T-helper 22 cell (primary cell): ENCODE results near the gene GPR156.
"Not testable (repeated sequence)": the region's sequence is repeated elsewhere in the genome, so short reads cannot be mapped to it uniquely, and the experiment has no call there.

Experiments
- DNase-seq: peaks from one replicate; pipeline ENCODE4 v3.0.0-alpha.2; 2020; ENCODE audit warnings: low read depth

GPR156 gene

DNA sequence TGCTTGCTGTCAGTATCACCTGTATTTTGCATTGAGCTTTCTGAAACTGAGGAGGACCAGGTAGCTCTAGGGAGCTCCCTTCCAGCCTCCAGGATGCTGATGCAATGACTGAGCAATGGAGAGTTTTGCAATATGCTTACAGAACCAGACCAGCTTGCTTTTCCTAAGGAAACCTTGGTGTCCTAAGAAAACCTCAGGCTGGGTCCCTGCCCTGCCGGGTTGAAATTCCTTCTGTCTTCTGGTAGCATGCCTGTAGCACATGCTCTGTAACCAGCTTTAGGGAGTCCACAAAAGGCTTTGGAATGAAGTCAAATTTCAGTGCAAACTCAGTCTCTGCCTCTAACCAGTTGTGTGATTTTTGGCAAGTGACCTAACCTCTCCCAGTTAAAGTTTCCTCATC, 125.0 kb downstream of the GPR156 start:
- no peak for DNase-seq

DNA sequence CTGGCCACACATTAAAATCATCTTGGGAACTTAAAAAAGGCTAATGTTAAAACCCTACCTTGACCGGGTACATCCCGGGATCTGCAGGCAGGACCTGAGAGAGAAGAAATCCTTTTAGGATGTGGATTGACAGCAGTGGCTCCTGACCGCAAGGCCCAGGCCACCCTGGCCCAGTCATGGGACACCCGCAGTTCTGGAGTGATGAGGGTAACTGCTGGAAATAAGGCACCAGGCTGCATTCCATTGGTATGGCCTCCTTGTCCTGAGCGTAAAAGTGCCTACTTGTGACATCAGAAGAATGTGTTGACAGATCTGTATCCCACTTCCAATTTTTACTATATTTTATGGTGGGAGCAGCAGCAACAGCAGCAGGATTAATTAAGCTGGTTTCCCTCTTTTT, 127.3 kb downstream of the GPR156 start:
- DNase-seq: no peak

DNA sequence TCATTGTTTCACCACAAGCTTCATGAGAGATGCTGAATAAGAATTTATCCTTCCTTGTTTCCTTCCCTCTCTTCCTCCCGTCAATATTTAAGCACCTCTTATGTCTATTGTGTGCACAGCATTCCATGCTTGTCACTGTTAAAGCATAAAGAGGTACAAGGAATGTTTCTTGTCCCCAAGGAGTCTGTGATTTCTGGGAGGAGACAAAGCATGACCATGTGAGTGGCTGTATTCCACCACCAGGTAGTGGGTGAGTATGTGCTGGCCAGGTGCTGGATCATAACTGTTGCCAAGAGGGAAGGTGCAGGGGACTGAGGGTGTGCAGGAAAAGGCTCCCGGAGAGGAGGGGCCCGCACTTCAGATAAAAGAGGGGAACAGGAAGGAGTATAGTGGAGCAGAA, 127.9 kb downstream of the GPR156 start:
- DNase-seq: no peak

DNA sequence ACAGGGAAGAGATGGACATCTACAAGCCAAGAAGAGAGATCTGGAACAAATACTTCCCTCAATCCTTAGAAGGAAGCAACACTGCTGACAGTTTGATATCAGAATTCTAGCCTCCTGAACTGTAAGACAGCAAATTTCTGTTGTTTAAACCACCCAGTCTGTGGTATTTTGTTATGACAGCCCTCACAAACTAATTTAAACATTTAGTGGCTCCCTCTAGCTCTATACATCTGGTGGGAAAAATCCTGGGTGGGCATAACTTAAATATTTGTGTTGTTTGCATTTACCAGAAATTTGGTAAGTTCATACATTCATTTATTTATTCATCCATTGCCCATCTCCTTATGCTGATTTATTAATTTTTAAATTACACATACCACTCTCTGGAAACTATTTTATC, 128.3 kb downstream of the GPR156 start:
- no peak for DNase-seq

DNA sequence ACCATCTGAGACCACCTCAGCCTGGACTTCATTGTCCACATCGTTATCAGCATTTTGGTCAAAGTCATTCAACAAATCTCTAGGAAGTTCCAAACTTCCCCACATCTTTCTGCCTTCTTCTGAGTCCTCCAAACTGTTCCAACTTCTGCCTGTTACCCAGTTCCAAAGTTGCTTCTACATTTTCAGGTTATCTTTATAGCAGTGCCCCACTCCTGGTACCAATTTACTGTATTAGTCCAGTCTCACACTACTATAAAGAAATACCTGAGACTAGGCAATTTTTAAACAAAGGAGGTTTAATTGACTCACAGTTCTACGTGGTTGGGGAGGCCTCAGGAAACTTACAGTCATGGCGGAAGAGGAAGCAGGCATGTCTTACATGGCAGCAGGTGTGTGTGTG, 129.3 kb downstream of the GPR156 start:
- DNase-seq: not testable (repeated sequence)

DNA sequence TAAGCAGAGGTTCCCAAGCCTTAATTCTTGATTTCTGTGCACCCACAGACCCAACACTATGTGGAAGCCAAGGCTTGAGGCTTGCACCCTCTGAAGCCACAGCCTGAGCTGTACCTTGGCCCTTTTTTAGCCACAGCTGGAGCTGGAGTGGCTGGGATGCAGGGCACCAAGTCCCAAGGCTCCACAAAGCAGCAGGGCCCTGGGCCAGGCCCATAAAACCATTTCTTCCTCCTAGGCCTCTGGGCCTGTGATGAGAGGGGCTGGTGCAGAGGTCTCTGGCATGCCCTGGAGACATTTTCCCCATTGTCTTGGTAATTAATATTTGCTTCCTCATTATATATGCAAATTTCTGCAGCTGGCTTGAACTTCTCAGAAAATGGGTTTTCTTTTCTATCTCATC, 129.9 kb downstream of the GPR156 start:
- DNase-seq: no peak

DNA sequence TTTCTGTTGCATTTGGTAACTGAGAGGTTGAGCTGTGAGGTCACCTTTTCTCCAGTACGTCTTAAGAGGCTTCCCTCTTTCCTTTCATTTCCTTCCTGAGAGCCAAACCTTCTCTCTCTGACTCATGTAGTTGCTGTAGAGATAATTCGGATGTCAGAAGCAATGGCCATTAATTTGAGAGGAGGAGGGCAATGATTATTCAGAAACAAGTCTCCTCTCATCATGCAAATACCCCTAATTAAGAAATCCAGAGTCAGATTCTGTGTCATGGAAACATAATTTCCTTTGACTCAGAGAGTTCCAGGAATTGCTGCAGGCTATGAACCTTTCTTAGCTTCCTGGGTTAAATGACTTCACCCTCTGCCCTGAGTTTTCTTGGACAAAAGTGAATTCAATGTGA, 131.7 kb downstream of the GPR156 start:
- DNase-seq: no peak

DNA sequence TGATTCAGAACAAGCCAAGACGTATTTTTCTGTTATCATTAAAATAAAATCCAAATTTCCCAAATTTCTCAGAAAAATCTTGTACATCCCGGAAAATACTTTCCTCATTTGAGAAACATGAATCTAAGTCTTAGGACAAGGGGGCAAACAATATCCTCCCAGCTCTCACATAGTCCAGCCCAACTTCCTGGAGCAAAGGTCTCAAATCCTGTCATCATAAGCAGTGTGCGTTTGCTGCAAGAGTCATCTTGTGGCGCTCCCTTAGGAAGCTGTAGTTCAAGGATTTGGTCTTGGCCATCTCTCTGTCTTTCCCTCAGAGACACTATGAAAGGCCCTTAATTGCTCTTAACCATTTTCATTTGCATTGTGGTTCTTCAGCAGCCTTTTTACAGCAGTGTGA, 133.2 kb downstream of the GPR156 start:
- DNase-seq: no peak

DNA sequence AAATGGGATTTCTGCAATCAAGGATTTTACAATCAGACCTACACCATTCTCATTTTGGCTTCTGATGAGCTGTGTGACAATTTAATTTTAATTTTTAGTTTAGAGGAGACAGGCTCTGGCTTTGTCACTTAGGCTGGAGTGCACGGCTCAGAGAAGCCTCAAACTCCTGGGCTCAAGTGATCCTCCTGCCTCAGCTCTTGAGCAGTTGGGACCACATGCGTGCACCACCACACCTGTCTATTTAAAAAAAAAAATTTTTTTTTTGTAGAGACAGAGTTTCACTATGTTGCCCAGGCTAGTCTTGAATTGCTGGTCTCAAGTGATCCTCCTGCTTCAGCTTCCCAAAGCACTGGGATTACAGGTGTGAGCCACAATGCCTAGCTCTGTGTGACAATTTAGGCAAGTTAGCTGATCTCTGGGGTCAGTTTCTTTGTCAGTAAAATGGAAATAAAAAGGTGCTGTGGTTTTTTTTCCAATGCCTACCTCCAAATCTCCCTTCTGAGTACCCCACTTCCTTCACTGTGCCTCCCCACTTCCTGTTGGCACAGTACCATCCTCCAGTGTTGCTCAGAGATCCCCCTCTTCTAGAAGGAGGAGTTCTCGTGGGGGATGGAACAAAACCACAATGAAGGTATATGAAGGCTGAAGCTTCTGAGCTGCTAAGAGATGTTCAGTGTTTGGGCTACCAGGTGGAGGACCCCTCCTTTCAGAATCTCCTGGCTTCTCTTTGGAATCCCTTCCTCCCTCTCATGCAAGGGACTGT, 136.7 kb downstream of the GPR156 start:
- DNase-seq: no peak

DNA sequence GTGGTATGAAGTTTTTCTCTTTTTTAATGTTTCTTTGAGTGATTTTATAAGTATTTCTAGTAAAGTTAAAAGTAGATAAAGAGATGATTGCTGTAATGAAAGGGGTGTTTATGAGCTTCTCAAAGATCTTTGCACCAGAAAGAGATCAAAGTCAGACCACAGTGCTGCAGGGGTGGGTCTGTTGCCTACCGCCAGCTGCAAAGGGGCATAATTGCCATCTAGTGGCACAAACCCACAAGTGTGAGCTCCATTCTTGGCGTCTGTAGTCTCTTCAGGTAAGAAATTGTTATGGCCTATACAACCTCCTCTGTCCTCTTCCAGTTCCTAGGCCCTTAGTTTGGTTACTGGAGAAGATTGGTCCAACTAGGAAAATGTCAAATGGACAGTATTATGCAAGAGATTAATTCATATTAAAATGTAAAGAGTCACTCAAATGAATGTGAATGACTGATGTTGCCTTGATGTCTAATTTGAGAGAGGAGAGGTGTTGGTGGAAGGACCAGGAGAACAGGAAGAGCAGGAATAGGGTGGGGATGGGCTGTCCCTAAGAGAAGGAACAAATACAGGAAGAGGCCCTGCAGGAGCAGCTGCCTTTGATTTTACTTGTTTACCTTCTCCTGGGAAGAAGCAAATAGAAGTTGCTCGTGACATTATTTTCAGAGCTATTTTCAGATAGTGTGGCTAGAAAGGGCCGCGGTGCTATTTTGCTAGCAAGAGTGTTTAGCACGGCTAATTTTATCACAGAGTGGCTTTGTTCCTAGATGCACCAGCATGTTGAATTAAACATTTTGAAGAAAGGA, 137.8 kb downstream of the GPR156 start:
- no peak for DNase-seq

DNA sequence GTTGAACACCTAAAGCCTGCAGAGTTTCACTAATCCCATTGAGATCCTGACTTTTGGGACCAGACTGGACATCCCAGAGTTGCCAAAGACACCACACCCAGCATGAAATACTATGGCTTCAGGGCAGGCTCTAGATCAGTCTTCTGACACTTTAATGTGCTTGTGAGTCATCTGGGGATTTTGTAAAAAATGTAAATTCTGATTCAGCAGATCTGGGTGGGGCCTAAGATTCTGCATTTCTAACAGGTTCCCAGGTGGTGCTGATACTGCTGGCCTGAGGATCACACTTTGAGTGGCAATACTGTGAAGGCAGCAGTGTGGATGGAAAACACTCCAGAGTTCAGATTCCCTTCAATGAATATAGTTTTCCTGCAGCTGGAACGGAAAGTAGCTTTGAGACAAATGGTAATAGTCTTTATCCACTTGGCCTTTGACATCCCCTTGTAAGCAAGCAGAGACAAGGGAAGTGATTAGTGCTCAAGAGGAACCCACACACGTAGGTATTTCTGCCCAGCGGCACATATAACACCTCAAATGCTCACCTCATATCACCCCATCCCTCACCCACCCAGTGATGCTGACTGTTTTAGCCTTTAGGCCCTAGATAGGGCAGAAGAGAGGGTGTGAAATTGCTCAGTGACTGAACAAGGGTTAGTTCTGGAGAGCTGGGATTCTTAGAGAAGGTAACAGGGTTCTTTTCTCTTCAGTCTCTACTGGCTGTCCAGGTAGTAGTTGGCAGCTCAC, 139.3 kb downstream of the GPR156 start:
- no peak for DNase-seq

DNA sequence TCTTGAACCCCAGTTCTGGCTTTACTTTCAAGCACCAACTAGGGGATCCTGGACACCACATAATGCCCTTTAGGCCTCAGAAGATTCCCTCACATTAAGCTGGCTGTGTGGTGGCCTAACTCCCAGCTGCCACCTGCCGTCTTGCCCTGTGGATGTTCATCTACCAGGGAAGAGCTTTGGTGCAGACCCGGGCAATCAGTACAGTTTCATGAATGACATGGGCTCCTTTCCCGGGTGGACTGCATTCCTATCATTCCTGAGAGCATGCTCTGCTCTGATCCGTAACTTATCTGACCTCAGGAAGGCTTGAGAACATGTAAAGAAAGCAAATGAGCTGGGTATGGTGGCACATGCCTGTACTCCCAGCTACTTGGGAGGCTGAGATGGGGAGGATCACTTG, 140.8 kb downstream of the GPR156 start:
- no peak for DNase-seq

DNA sequence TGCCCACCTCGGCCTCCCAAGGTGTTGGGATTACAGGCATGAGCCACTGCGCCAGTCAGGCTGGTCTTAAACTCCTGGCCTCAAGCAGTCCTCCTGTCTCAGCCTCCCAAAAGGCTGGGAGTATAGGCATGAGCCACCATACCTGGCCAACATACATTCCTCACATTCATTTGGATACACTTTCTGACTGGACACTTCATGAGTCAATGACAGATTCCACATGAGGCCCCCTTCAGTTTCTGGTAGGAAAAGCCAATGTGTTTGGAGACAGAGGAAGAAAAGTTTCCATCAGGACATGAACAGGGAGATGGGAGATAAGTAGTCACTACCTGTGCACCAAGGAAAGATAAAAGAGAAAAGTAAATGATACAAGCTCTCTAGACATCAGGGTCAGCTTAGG, 141.3 kb downstream of the GPR156 start:
- DNase-seq: no peak

DNA sequence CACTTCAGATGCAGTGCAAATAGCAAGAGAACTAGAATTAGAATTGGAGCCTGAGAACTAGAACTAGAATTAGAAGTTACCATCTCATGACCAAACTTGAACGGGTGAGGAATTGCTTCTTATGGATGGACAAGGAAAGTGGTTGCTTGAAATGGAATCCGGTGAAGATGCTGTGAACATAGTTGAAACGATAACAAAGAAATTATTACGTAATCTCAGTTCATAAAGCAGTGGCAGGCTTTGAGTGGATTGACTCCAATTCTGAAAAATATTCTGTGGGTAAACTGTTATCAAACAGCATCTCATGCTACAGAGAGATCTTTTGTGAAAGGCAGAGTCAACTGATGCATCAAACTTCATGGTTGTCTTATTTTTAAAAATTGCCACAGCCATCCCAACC, 142.8 kb downstream of the GPR156 start:
- no peak for DNase-seq

DNA sequence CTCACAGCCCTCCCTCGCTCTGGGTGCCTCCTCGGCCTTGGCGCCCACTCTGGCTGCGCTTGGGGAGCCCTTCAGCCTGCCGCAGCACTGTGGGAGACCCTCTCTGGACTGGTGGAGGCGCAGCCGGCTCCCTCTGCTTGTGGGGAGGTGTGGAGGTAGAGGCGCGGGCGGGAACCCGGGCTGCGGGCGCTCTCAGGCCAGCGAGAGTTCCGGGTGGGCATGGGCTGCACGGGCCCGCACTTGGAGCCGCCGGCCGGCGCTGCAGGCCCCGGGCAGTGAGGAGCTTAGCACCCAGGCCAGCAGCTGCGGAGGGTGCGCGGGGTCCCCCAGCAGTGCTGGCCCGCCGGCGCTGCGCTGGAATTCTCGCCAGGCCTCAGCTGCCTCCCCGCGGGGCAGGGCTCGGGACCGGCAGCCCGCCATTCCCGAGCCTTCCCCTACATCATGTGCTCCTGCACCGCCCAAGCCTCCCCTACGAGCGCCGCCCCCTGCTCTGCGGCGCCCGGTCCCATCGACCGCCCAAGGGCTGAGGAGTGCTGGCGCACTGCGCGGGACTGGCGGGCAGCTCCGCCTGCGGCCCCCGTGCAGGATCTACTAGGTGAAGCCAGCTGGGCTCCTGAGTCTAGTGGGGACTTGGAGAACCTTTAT, 144.8 kb downstream of the GPR156 start:
- no peak for DNase-seq

DNA sequence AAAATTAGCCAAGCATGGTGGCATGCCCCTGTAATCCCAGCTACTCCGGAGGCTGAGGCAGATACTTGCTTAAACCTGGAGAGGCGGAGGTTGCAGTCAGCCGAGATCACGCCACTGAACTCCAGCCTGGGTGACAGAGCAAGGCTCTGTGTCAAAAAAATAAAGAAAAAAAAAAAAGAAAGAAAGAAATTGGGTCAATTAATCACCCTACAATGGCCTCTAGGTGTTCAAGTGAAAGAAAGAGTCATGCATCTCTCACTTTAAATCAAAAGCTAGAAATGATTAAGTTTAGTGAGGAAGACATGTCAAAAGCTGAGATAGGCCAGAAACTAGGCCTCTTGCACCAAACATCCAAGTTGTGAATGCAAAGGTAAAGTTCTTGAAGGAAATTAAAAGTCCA, 145.9 kb downstream of the GPR156 start:
- no peak for DNase-seq

DNA sequence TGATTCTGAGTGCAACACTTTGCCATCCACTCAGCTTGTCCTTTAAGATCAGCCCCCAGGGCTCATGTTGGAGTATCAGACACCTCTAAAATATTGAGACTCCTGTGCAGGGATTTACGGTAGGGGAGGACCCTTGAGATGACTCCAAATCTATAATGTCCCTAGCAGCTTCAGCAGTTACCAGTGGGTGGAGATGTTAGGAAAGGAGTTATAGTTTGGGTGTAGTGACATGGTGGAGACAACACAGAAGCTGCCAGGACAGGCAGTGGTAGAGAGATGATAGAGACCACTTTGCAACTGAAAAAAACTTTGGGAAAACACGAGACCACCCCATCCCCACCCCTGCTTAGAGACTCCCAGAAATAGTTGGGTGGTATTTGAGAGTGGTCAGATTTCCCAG, 147.5 kb downstream of the GPR156 start:
- no peak for DNase-seq

DNA sequence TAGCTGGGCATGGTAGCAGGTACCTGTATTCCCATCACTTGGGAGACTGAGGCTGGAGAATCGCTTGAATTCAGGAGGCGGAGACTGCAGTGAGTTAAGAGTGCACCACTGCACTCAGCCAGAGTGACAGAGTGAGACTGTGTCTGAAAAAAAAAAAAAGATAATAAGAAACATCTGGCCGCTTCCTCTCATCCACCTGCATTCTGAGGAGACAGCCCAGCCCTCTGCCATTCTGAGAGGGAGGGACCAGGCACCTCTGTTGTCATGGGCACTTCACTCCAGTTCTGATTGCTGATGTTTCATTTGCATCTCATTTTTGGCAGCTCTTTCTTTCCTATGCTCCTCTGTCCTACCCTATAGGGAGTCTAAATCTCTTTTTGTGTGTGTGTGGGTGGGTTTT, 154.4 kb downstream of the GPR156 start:
- no peak for DNase-seq

DNA sequence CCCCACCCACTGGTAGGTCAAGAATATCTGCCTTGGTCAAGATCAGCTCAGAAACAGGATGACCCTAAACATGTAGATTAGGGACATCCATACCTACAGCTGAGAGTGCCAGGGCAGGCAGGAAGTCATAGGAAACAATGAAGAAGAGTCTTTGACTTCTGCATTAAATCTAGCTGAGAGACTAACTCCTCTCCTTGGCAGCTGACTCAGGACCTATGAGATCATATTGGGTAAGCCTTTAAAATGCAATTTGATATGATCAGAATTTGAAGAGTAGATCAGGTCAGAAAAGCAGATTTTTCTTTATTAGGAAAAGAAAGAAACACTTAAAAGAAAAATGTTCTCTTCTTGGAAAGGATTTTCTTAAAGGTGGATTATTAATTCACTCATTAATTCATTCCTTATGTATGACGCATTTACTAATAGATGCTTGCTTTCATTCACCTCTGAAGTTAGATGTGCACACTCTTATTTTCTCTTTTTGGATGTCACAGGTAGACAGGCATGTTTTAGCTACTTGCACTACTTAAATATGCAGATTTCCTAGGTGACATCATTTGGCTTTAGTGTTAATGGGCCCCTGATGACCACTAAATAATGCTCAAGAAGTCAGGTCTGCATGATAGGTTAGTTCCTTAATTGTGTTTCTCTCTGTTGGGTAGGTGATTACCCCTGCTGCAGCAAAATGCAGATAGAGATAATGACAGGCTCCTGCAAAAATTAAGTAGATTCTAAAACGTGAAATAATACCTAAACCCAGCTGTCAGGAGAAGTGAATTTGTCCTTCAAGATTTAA, 155.1 kb downstream of the GPR156 start:
- DNase-seq: no peak

DNA sequence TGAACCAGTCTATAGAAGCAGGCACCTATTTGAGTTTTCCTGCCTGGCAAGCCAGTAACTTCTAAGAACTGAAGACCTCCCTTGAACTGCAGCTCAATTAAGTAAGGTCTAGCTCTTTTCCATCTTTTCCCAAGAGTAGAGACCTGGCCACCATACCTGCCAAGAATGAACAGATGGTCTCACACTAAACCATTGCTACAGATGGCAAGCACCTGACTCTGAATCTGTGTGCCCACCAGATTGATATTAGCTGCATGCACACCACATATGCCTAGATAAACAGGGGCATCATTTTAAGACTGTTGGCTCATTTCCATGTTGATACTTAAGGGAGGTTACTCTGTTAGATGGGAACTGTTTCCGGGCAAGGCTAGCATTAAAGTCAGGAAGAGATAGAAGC, 156.0 kb downstream of the GPR156 start:
- no peak for DNase-seq

DNA sequence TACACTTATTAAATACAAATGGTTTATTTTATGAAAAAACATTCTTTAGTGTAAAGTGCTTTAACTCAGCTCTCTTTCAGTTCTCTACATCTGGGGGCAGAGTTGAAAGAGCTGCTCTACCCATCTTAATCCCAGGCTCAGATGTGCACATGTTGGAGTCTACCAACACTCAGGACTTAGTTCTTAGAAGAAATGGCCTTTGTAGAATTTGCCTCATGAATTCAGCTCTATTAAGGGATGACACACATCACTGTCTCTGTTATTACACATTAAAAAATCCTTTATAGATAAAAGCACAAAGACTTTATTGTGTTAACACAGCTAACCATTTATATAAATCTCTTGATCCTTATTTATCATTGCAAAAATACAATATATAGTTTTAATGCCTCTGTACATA, 159.0 kb downstream of the GPR156 start:
- no peak for DNase-seq
